TTC549 (cell line): ENCODE data around the gene ACOT2.
"Not testable (repeated sequence)": the region's sequence is repeated elsewhere in the genome, so short reads cannot be mapped to it uniquely, and the experiment has no call there.

Source experiments
- FAIRE-seq: peaks from 2 replicates; lab custom pipeline; 2012; peaks lifted over from hg19 to GRCh38; lab: Jason Lieb, UNC

The ACOT2 gene

DNA sequence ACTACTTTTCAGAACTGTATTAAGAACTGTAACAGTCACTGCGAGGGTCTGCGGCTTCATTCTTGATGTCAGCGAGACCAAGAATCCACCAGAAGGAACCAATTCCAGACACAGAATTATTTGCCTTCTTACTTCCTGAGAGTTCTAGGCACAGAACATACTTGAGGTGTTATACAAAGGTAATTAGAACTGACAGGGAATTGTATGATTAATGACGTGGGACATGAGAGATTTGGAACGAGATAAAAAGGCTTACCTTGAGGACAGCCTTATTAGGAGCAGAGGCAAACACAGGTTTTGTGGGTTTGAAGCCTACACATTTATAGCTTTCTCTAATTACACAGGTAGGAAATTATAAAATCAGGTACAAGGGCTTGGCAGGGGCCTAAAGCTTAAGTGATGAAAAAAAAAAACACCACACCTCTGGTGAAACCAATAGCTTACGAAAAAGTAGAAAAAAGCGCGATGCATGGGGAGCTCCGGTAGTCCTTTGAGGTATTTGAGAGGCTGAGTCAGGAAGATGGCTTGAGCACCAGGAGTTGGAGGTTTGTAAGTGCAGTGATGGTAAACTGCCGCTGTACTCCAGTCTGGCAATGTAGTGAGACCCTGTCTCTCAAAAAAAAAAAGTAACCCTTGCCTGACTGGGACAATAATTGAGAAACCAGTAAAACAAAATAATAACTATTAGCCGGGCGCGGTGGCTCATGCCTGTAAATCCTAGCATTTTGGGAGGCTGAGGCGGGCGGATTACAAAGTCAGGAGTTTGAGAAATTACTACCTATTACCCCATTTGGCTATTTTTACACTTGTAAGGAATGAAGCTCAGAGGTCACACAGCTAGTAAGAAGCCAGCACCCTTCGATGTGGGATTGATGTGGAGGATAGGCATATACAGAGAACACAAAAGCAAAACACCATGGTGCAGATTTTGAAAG, 795 bp upstream of the ACOT2 start:
- FAIRE-seq, result no peak

GRCh38 chr14:73568886-73569184, 178 bp upstream of the ACOT2 start:
- FAIRE-seq, result not testable (repeated sequence)

DNA sequence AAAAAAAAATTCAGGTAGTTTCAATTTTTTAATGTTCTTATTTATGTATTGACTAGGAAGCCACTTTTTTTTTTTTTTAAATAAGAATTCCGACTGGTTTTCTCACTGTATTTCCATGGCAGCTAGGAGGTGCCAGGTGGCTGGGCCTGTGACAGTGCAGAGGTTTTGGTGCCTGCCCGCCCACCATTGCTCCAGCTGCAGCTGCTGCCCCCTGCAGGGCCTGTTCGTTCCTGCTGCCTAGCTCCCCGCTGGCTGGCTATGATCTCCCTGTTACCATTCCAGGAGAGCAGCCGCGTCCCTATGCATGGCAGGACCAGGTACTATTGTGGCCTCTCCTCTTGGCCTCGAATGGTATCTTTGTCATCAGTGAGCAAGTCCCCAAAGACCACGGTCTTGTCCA, 1.9 kb downstream of the ACOT2 start:
- not testable (repeated sequence) for FAIRE-seq

- FAIRE-seq, result not testable (repeated sequence)
These were observed 4.0 kb downstream of the ACOT2 start for GRCh38 chr14:73573034-73573433.

- not testable (repeated sequence) for FAIRE-seq
These were observed 4.7 kb downstream of the ACOT2 start for GRCh38 chr14:73573740-73574139.

DNA sequence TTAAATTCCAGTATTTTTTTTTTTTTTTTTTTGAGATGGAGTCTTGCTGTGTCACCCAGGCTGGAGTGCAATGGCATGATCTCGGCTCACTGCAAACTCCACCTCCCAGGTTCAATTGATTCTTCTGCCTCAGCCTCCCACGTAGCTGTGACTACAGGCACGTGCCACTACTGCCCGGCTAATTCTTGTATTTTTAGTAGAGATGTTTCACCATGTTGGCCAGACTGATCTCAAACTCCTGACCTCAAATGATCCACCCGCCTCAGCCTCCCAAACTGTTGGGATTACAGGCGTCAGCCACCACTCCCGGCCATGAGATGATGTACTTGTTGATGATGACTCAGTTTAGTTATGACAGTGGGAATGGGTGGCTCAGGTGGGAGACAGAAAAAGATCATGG, 5.2 kb downstream of the ACOT2 start:
- not testable (repeated sequence) for FAIRE-seq

- FAIRE-seq, result no peak
These were observed 7.4 kb downstream of the ACOT2 start for GRCh38 chr14:73576391-73576790.

GRCh38 chr14:73577214-73577613, 8.2 kb downstream of the ACOT2 start:
- FAIRE-seq, result not testable (repeated sequence)

GRCh38 chr14:73582102-73582979, 13.3 kb downstream of the ACOT2 start:
- FAIRE-seq, result not testable (repeated sequence)

- no peak for FAIRE-seq
These were observed 19.7 kb downstream of the ACOT2 start for GRCh38 chr14:73588695-73589094.

GRCh38 chr14:73589116-73589515, 20.1 kb downstream of the ACOT2 start:
- FAIRE-seq, result no peak

DNA sequence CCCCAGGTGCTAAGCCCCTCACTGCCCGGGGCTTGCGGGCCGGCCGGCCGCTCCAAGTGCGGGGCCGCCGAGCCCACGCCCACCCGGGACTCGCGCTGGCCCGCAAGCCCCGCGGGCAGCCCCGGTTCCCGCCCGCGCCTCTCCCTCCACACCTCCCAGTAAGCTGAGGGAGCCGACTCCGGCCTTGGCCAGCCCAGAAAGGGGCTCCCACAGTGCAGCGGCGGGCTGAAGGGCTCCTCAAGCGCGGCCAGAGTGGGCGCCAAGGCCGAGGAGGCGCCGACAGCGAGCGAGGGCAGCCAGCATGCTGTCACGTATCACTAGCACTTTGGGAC, 21.6 kb downstream of the ACOT2 start:
- FAIRE-seq, result not testable (repeated sequence)

- FAIRE-seq, result no peak
These were observed 22.9 kb downstream of the ACOT2 start, which contains the start of gene ACOT4 for GRCh38 chr14:73591690-73592449. Gene ACOT4, plus strand, starts transcription at chr14:73591873. Its CDS starts 87 bp downstream, at chr14:73591960.

DNA sequence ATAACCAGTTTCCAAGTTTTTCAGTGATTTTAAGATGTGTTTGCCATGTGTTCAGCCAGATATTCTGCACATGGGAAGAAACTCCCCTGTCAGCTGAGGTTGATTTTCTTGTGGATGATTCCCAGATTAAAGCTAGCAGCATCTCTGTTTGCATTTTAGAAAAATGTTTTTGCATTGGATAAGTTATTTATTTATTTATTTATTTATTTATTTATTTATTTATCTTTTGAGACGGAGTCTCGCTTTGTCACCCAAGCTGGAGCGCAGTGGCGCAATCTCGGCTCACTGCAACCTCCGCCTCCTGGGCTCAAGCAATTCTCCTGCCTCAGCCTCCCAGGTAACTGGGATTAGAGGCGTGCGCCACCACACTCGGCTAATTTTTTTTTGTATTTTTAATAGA, 25.5 kb downstream of the ACOT2 start:
- no peak for FAIRE-seq

DNA sequence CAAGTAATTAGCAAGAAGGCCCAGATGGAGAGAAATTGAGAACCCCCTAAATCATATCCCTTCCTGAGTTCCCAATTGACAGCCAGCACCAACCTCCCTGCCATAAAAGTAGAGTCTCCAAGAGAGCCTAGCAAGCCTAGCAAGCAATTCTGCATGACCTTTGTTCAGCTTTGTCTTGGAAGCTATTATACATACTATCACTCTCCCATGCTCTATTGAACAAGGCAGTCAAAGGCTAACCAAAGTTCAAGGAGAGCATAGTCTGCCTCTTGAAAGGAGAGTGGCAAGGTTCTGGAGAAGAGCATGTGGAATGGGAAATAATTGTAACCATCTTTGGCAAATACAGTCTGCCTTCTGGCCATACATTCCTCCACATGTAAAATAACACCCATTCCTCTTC, 30.5 kb downstream of the ACOT2 start:
- FAIRE-seq, result no peak

- no peak for FAIRE-seq
These were observed 34.0 kb downstream of the ACOT2 start for GRCh38 chr14:73602994-73603393.

- FAIRE-seq, result no peak
These were observed 37.3 kb downstream of the ACOT2 start for GRCh38 chr14:73606271-73606670.

GRCh38 chr14:73607241-73607640, 38.2 kb downstream of the ACOT2 start:
- no peak for FAIRE-seq

DNA sequence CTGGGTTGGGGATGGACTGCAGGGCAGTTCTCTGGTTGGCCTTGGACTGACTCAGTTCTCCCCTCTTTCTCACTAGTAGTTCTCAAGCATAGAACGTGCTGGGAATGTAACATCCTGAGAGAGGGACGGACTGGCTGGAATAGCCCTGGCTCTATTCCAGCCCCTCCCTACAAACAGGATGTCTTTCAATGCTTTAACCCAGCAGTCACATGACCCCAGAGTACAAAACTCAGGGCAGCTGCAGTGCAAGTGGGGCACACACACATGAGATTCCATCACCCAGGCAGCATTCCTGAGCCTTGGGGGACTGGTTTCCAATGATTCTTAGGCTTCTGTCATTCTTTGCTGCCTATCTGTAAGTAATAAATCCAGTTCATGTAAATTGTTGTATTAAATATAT, 41.7 kb downstream of the ACOT2 start:
- no peak for FAIRE-seq

DNA sequence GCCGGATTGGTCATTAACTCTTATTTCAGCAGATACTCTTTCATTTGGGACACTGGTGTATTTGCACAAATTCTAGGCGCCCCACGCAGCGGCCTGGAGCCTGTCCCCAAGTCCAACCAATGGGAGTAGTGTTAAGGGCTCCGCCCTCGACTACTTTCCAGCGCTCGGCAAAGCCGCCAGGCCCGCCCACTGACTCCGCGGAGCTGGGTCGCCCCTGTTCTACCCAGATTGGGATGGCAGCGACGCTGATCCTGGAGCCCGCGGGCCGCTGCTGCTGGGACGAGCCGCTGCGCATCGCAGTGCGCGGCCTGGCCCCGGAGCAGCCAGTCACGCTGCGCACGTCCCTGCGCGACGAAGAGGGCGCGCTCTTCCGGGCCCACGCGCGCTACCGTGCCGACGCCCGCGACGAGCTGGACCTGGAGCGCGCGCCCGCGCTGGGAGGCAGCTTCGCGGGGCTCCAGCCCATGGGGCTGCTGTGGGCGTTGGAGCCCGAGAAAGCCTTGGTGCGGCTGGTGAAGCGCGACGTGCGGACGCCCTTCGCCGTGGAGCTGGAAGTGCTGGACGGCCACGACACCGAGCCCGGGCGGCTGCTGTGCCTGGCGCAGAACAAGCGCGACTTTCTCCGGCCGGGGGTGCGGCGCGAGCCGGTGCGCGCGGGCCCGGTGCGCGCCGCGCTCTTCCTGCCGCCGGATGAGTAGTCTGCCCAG, 43.5 kb downstream of the ACOT2 start, which contains the start of gene ACOT6:
Gene ACOT6, plus strand, starts transcription at position 179 of the 707 bp plus-strand sequence. Its CDS starts 55 bp downstream, at position 234.
- no peak for FAIRE-seq

- FAIRE-seq, result no peak
These were observed 44.0 kb downstream of the ACOT2 start for GRCh38 chr14:73613046-73613383.

- FAIRE-seq, result no peak
These were observed 44.5 kb downstream of the ACOT2 start for GRCh38 chr14:73613419-73613963.
